ENCODE data around the gene SLC24A2. TPM values are rescaled to one million over a fixed set of nuclear protein-coding genes. Genes with fewer than 3 reads are reported as not detected.

The SLC24A2 gene
- total and polyA plus RNA-seq, 2 experiments from 2014 or later: 3.5 to 7.1 TPM

GRCh38 chr9:19746223-19746622 is 42.6 kb downstream of the SLC24A2 start (continued):
- TF ChIP-seq REST (IDR thresholded peaks at IDR 0.05; ENCODE audit: unreplicated experiment) (no peak), ZNF462 (CRISPR knock-in tag; IDR thresholded peaks at IDR 0.05) (no peak)

GRCh38 chr9:19741178-19741577 is 47.7 kb downstream of the SLC24A2 start:
- Histone ChIP-seq H4K20me1 (replicated peaks; ENCODE audit: insufficient read depth) (no peaks in the 10 kb centered on the region), H2AFZ (no peak overlapping the region), H3K79me2 (replicated peaks; ENCODE audit: insufficient read depth) (no peaks in the 10 kb centered on the region), H3K27me3 (ENCODE audit: insufficient read depth) (no peaks in the 10 kb centered on the region), H3K4me3 (no peak overlapping the region), H3K9me2 (ENCODE audit: insufficient read depth) (0 out of 2 replicates have a peak, but pooled peaks cover 7% of the 10 kb centered on the region), H3K4me2 (peak overlapping the region; percentile 49), H3K36me3 (ENCODE audit: insufficient read depth) (no peaks in the 10 kb centered on the region), H3K27ac (ENCODE audit: low read depth) (no peak overlapping the region), H3K4me1 (ENCODE audit: insufficient read depth) (peaks cover 25% of the 10 kb centered on the region), H3F3A (replicated peaks; ENCODE audit: low read depth) (no peaks in the 10 kb centered on the region)
- Mint-ChIP-seq H3K9me3 (no peaks in the 10 kb centered on the region), H3K27me3 (ENCODE audit: insufficient read depth, low read depth, poor library complexity) (peaks cover 1% of the 10 kb centered on the region), H3K27ac (peak overlapping the region; percentile 86), H3K4me1 (peaks cover 22% of the 10 kb centered on the region), H3K36me3 (ENCODE audit: low read depth) (no peaks in the 10 kb centered on the region), H3K4me3 (no peak overlapping the region)
- DNase-seq (ENCODE audit: low spot score) (no peak), ATAC-seq (no peak)
- no peak for TF ChIP-seq ETS1 (IDR thresholded peaks at IDR 0.05)
- TF ChIP-seq ZNF114 (CRISPR knock-in tag; IDR thresholded peaks at IDR 0.05): no peak
- TF ChIP-seq JUNB (IDR thresholded peaks at IDR 0.05; ENCODE audit: unreplicated experiment): no peak
- no peak for TF ChIP-seq EZH2phosphoT487 (IDR thresholded peaks at IDR 0.05; ENCODE audit: unreplicated experiment)
- TF ChIP-seq ZNF331 (CRISPR knock-in tag; IDR thresholded peaks at IDR 0.05; ENCODE audit: low read depth): no peak
- no peak for TF ChIP-seq STAT1 (IDR thresholded peaks at IDR 0.05; ENCODE audit: unreplicated experiment)
- TF ChIP-seq CTCF (conservative IDR thresholded peaks at IDR 0.05; ENCODE audit: low read depth in 2 of 2): no peak
- TF ChIP-seq NANOG (IDR thresholded peaks at IDR 0.05; ENCODE audit: borderline replicate concordance): no peak

All from GM23338 (cell line).